ENCODE results near the gene HUNK.
"Not testable (repeated sequence)": the region's sequence is repeated elsewhere in the genome, so short reads cannot be mapped to it uniquely, and the experiment has no call there.

The HUNK gene

GRCh38 chr21:31922881-31923280, 50.1 kb downstream of the HUNK start:
- no peak for DNase-seq (ENCODE audit: low spot score)

- no peak for DNase-seq (ENCODE audit: low spot score)
Observed at GRCh38 chr21:31923756-31924155, 50.9 kb downstream of the HUNK start.

- DNase-seq (ENCODE audit: low spot score), result no peak
Observed at GRCh38 chr21:31924548-31924947, 51.7 kb downstream of the HUNK start.

GRCh38 chr21:31926498-31926897, 53.7 kb downstream of the HUNK start:
- no peak for DNase-seq (ENCODE audit: low spot score)

- DNase-seq (ENCODE audit: low spot score), result no peak
Observed at GRCh38 chr21:31927689-31928353, 55.0 kb downstream of the HUNK start.

- DNase-seq (ENCODE audit: low spot score), result no peak
Observed at GRCh38 chr21:31928656-31929055, 55.8 kb downstream of the HUNK start.

- DNase-seq (ENCODE audit: low spot score), result no peak
Observed at GRCh38 chr21:31929548-31929947, 56.7 kb downstream of the HUNK start.

GRCh38 chr21:31930001-31930400, 57.2 kb downstream of the HUNK start:
- no peak for DNase-seq (ENCODE audit: low spot score)

- DNase-seq (ENCODE audit: low spot score), result no peak
Observed at GRCh38 chr21:31931644-31932469, 59.0 kb downstream of the HUNK start.

GRCh38 chr21:31932470-31932764, 59.6 kb downstream of the HUNK start:
- DNase-seq (ENCODE audit: low spot score), result no peak

GRCh38 chr21:31937303-31937702, 64.5 kb downstream of the HUNK start:
- DNase-seq (ENCODE audit: low spot score), result no peak

GRCh38 chr21:31938330-31939301, 65.8 kb downstream of the HUNK start:
- DNase-seq (ENCODE audit: low spot score), result peak; percentile 52

GRCh38 chr21:31941694-31942093, 68.9 kb downstream of the HUNK start:
- DNase-seq (ENCODE audit: low spot score), result no peak

GRCh38 chr21:31943561-31943960, 70.7 kb downstream of the HUNK start:
- DNase-seq (ENCODE audit: low spot score), result no peak

GRCh38 chr21:31945141-31945540, 72.3 kb downstream of the HUNK start:
- no peak for DNase-seq (ENCODE audit: low spot score)

GRCh38 chr21:31945546-31945945, 72.7 kb downstream of the HUNK start:
- no peak for DNase-seq (ENCODE audit: low spot score)

GRCh38 chr21:31946231-31946630, 73.4 kb downstream of the HUNK start:
- DNase-seq (ENCODE audit: low spot score), result no peak

- DNase-seq (ENCODE audit: low spot score), result not testable (repeated sequence)
Observed at GRCh38 chr21:31946876-31947550, 74.2 kb downstream of the HUNK start.

GRCh38 chr21:31948676-31949075, 75.9 kb downstream of the HUNK start:
- DNase-seq (ENCODE audit: low spot score), result no peak

GRCh38 chr21:31952828-31953227, 80.0 kb downstream of the HUNK start:
- no peak for DNase-seq (ENCODE audit: low spot score)

- no peak for DNase-seq (ENCODE audit: low spot score)
Observed at GRCh38 chr21:31957631-31958030, 84.8 kb downstream of the HUNK start.

- no peak for DNase-seq (ENCODE audit: low spot score)
Observed at GRCh38 chr21:31959881-31960280, 87.1 kb downstream of the HUNK start.

Data from D341Med (cell line).